GM12865 (cell line): ENCODE measurements around the gene GCA.
A peak's percentile ranks its signal among the peaks of the same experiment; 100 is the strongest.

Source experiments
- DNase-seq: peaks from one replicate; pipeline ENCODE4 v3.0.0; 2010; ENCODE audit warnings: low read depth
- H3K4me3 ChIP-seq: 2 replicates; pipeline ENCODE4 v1.5.1; 2011; ENCODE audit warnings: mild to moderate bottlenecking, low read depth, low read length, control low read depth
- TF ChIP-seq, protein P1 (sequence below): IDR thresholded peaks from 2 replicates; pipeline ENCODE4 v1.5.1; 2011; ENCODE audit warnings: low read length, control low read depth, low read depth, inconsistent platforms; ENCODE audit not compliant: insufficient read depth; ENCODE audit errors: missing control alignments

Gene GCA

GRCh38 chr2:162317058-162317742 is 26.7 kb upstream of the GCA start:
- peak overlapping the region; percentile 70 for H3K4me3 ChIP-seq
- peak; percentile 15 for DNase-seq
- TF ChIP-seq, protein P1, sequence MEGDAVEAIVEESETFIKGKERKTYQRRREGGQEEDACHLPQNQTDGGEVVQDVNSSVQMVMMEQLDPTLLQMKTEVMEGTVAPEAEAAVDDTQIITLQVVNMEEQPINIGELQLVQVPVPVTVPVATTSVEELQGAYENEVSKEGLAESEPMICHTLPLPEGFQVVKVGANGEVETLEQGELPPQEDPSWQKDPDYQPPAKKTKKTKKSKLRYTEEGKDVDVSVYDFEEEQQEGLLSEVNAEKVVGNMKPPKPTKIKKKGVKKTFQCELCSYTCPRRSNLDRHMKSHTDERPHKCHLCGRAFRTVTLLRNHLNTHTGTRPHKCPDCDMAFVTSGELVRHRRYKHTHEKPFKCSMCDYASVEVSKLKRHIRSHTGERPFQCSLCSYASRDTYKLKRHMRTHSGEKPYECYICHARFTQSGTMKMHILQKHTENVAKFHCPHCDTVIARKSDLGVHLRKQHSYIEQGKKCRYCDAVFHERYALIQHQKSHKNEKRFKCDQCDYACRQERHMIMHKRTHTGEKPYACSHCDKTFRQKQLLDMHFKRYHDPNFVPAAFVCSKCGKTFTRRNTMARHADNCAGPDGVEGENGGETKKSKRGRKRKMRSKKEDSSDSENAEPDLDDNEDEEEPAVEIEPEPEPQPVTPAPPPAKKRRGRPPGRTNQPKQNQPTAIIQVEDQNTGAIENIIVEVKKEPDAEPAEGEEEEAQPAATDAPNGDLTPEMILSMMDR = no peak

GRCh38 chr2:162317861-162318327 is 26.0 kb upstream of the GCA start:
- DNase-seq = peak; percentile 38
- H3K4me3 ChIP-seq = peak overlapping the region; percentile 70
- TF ChIP-seq, protein P1 = no peak

GRCh38 chr2:162318328-162319180 is 25.4 kb upstream of the GCA start, which contains the start of gene IFIH1:
Gene IFIH1 (minus strand): TSS chr2:162318684. CDS start chr2:162318307, 377 bp downstream.
- H3K4me3 ChIP-seq = peak within 1 kb of the TSS; percentile 70
- peak; percentile 94 for DNase-seq
- TF ChIP-seq, protein P1 = peak; percentile 24

DNA sequence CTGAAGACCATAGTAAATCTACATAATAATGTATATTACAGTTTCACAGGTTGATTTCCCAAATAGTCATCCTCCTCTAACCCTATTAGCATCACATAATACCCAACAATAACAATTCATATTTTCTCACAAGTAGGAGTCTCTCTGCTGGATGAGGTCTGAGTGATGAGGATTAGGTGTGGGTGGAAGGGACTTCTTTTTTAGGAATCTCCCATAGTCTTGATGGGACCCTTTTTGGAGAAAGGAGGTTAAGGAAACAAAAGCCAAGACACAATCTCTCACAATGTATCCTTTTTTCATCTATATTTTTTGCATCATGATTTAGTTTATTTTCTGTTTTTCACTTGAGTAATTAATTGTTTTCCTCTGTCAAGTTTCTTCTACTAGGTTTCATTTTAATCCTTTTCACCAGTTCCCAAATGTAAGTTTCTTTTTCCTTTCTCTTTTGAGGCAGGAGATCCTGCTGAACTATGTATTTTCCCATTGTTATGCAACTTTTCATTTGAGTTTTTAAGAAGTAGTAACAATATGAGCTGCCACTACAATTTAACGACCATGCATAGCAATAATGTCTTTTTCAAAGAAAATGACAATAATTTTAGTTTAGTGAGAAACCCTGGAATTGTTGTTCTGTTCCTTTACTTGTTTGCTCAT is 22.9 kb upstream of the GCA start:
- DNase-seq = no peak
- TF ChIP-seq, protein P1 = no peak
- peak overlapping the region; percentile 70 for H3K4me3 ChIP-seq

GRCh38 chr2:162324953-162325352 is 19.0 kb upstream of the GCA start:
- no peak overlapping the region for H3K4me3 ChIP-seq
- no peak for DNase-seq
- TF ChIP-seq, protein P1 = no peak

DNA sequence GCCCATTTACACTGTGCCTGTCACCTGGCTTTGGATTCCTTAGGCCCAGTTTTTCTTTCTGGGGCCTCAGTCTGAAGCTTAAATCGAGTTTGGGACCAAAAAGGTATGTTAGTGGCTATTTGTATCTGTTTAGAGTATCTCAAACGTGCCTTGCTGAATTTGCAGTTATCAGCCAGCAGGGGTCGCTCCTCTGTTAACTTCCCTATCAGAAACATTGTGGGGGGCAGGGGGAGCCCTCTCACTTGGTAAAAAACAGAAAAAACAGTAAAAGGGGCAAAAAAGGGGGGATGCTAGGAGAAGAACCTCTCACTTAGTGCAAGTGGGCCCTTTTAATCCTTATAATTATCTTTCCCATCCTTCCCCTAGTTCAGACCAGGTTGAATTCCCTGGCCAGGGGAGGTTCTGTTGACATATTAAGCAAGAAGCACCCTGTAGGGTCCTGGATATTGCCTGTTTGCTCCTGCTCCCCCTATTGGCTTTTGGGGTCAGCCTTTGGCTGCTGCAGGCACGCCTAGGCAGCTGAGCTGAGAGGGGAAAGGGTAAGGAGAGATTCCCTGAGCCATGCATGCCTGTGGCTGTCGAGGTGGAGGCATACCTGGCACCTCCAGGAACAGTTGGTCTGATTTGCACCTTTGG is 16.7 kb upstream of the GCA start:
- no peak overlapping the region for H3K4me3 ChIP-seq
- TF ChIP-seq, protein P1 = peak; percentile 36
- no peak for DNase-seq
